DOHH2 (cell line): ENCODE measurements around the gene ADGRB2.

ENCODE experiments used
- CTCF ChIP-seq: fragments of 200-600 bp; sonication (generic); IDR thresholded peaks from one replicate; pipeline ENCODE4 v1.5.1; 2014; ENCODE audit warnings: antibody characterized with exemption, mild to moderate bottlenecking, low read depth, low read length; ENCODE audit not compliant: poor library complexity, severe bottlenecking
- EZH2phosphoT487 ChIP-seq: fragments of 200-600 bp; sonication (generic); IDR thresholded peaks from 2 replicates; pipeline ENCODE4 v1.6.1; 2017; ENCODE audit warnings: borderline replicate concordance, mild to moderate bottlenecking, antibody characterized with exemption, low read length, moderate library complexity, mixed read lengths

GRCh38 chr1:31687601-31688000 is 76.5 kb downstream of the ADGRB2 start:
- no peak for TF ChIP-seq CTCF
- TF ChIP-seq EZH2phosphoT487, result no peak
